Activated T-helper 9 cell treated with anti-CD3 and anti-CD28 coated beads, Interleukin-2, amount 50 U/mL, for 16 hours (primary cell): ENCODE measurements around the gene DHCR24.

ENCODE experiments used
- DNase-seq: peaks from one replicate; pipeline ENCODE4 v3.0.0-alpha.2; 2020; ENCODE audit warnings: low read depth

DHCR24 gene

DNA sequence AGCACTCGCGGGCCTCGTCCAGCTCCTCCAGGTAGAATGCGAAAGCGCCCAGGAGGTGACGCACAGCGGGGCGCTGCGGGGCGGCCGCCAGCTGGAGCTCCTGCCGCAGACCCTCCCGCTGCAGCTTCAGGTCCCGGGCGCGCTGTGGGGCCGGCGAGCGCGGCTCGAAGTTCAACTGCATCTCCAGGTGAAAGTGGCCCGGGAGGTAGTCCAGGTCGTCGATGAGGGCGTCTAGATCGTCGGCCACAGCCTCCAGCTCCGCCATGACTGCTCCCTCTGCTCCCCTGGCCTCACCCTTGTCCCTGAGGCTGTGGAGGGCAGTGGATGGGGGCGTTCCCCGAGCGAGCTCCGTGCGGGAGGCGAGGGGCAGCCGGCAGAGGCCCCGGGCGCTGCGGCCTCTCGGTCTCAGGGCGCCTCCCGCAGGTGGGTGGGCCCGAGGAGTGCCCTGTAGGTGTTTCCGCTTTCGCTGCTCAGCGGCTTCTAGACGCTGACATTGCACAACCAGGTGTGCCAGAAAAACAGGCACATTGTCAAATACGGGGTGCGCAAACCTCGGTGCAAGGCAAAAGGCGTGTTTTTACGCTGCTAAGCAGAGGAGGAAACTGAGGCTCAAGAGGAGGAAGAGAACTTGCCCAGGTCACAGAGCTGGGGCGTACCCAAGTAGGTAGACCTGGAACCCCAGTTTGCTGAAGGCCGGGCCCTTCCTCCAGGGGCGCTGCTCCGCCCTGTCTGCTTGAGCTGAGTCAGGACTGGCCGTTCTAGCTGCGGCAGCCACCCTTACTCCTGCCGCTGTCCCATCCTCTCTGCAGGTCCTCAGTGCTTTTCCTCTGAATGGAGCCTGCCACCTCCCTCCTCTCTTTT, 85.9 kb downstream of the DHCR24 start, which contains the start of gene TTC22:
TTC22 (minus strand) TSS at position 425 of the 861 bp plus-strand sequence; CDS start at position 265, 160 bp downstream.
- DNase-seq: peak; percentile 57

DNA sequence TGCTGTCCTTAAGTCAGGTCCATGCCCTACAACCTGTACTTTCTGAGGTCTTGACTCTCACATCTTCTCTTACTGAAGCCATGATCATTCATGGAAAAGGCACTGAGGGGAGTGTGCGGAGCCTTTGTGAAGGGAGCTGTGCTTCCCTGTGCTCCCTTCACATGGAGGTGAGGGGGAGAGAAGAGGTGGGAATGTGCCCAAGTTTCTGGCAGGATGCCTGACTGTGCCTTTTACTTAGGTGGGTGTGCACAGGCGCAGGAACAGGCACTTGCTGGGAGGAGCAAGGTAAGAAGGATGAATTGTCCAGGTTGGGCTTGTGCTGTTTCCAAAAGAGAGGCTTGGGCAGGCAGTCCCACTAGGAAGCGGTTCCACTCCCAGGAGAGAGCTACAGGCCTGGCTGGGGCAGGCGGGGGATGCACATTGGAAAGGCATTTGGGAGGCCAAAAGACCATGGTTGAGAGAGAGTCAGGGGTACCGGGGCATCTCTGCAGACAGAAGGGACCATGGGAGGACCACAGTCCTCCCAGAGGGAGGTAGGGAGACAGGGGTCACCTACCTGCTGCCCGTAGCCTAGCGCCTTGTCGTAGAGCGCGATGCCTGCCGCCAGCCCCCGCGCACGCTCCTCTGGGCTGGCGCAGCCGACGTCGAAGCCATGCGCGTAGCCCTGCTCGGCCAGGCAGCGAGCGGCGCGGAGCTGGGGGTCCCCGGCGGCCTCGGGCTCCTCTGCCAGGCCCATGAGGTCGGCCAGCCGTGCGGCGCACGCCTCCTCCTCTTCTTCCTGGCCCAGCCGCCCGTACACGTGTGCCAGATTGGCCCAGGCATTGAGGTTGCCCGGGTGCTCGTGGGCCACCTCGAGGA, 86.7 kb downstream of the DHCR24 start:
- no peak for DNase-seq
